ENCODE data around the gene TRIM24. TPM values are rescaled to one million over a fixed set of nuclear protein-coding genes. Genes with fewer than 3 reads are reported as not detected.

Gene TRIM24
- total and polyA plus RNA-seq, 2 of the 13 experiments (the other 11 are each of a cell fraction or from before 2014, with no cell fraction given), result 100 to 106 TPM

DNA sequence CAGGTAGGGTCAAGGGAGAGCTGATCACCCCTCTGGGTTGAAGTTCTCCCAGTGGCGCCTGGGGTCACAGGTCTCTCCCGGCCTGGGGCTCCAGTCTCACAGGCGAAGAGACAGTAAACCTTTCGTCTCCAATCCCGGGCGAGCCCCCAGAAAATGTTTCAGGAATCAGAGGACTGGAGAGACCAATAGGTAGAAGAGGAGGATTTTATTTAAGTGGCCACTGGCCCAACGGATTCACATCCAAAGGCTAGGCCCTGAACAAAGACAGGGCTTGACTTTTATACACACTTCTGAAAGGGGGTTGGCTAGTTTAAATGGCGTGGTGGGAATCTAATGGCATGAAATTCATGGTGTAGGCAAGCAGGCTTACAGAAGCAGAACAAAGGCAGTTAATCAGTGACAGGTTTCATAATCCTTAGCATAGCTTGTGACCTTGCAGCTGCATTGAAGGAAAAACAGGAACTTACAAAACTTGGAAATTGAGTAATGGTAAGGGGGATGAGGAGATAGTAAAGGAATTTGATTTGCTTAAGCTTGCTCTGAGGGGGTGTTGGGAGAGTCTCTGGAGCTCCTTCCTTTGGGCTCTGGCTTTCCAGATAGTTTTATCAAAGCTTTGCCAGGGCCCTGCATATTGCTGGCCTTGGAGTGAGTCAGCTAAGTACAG lies 105.5 kb downstream of the TRIM24 start (continued):
- no peak for TF ChIP-seq MZF1 (CRISPR knock-in tag; IDR thresholded peaks at IDR 0.05; ENCODE audit: borderline replicate concordance)
- peak; percentile 66 for TF ChIP-seq NFYC (CRISPR knock-in tag; IDR thresholded peaks at IDR 0.05)
- no peak for TF ChIP-seq ZSCAN30 (CRISPR knock-in tag; IDR thresholded peaks at IDR 0.05)
- no peak for TF ChIP-seq TBP (CRISPR knock-in tag; IDR thresholded peaks at IDR 0.05)
- TF ChIP-seq ZNF713 (CRISPR knock-in tag; IDR thresholded peaks at IDR 0.05), result no peak
- TF ChIP-seq ZMAT3 (CRISPR knock-in tag; conservative IDR thresholded peaks at IDR 0.05), result no peak
- no peak for TF ChIP-seq ZNF691 (CRISPR knock-in tag; IDR thresholded peaks at IDR 0.05; ENCODE audit: borderline replicate concordance, low read depth)
- peak; percentile 84; the same call in 1 of the 2 replicates for TF ChIP-seq ATM (IDR thresholded peaks at IDR 0.05; ENCODE audit: borderline replicate concordance)
- no peak for TF ChIP-seq SPEN (CRISPR knock-in tag; IDR thresholded peaks at IDR 0.05; ENCODE audit: low read depth)
- TF ChIP-seq ZNF747 (CRISPR knock-in tag; IDR thresholded peaks at IDR 0.05; ENCODE audit: borderline replicate concordance), result peak; percentile 64; the same call in 1 of the 2 replicates
- no peak for TF ChIP-seq SP140L (CRISPR knock-in tag; IDR thresholded peaks at IDR 0.05; ENCODE audit: borderline replicate concordance)
- TF ChIP-seq ZNF124 (CRISPR knock-in tag; IDR thresholded peaks at IDR 0.05), result peak; percentile 46
- no peak for TF ChIP-seq ZNF790 (CRISPR knock-in tag; IDR thresholded peaks at IDR 0.05; ENCODE audit: borderline replicate concordance)
- no peak for TF ChIP-seq HOXA7 (CRISPR knock-in tag; IDR thresholded peaks at IDR 0.05)
- no peak for TF ChIP-seq MED13 (CRISPR knock-in tag; IDR thresholded peaks at IDR 0.05)
- peak; percentile 63 for TF ChIP-seq ZNF503 (CRISPR knock-in tag; IDR thresholded peaks at IDR 0.05)
- TF ChIP-seq ZNF746 (CRISPR knock-in tag; IDR thresholded peaks at IDR 0.05), result 0 out of 2 replicates have a peak, but pooled peaks have one; percentile 24
- no peak for TF ChIP-seq MATR3 (CRISPR knock-in tag; IDR thresholded peaks at IDR 0.05)
- no peak for TF ChIP-seq ZBTB38 (CRISPR knock-in tag; IDR thresholded peaks at IDR 0.05)
- no peak for TF ChIP-seq ZNF616 (CRISPR knock-in tag; IDR thresholded peaks at IDR 0.05; ENCODE audit: low read depth)
- TF ChIP-seq ZNF121 (CRISPR knock-in tag; IDR thresholded peaks at IDR 0.05), result no peak
- TF ChIP-seq ZSCAN20 (CRISPR knock-in tag; IDR thresholded peaks at IDR 0.05; ENCODE audit: borderline replicate concordance), result no peak
- TF ChIP-seq, protein P1, sequence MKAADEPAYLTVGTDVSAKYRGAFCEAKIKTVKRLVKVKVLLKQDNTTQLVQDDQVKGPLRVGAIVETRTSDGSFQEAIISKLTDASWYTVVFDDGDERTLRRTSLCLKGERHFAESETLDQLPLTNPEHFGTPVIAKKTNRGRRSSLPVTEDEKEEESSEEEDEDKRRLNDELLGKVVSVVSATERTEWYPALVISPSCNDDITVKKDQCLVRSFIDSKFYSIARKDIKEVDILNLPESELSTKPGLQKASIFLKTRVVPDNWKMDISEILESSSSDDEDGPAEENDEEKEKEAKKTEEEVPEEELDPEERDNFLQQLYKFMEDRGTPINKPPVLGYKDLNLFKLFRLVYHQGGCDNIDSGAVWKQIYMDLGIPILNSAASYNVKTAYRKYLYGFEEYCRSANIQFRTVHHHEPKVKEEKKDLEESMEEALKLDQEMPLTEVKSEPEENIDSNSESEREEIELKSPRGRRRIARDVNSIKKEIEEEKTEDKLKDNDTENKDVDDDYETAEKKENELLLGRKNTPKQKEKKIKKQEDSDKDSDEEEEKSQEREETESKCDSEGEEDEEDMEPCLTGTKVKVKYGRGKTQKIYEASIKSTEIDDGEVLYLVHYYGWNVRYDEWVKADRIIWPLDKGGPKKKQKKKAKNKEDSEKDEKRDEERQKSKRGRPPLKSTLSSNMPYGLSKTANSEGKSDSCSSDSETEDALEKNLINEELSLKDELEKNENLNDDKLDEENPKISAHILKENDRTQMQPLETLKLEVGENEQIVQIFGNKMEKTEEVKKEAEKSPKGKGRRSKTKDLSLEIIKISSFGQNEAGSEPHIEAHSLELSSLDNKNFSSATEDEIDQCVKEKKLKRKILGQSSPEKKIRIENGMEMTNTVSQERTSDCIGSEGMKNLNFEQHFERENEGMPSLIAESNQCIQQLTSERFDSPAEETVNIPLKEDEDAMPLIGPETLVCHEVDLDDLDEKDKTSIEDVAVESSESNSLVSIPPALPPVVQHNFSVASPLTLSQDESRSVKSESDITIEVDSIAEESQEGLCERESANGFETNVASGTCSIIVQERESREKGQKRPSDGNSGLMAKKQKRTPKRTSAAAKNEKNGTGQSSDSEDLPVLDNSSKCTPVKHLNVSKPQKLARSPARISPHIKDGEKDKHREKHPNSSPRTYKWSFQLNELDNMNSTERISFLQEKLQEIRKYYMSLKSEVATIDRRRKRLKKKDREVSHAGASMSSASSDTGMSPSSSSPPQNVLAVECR (CRISPR knock-in tag; IDR thresholded peaks at IDR 0.05; ENCODE audit: borderline replicate concordance), result peak; percentile 39; the same call in 1 of the 2 replicates
- TF ChIP-seq THAP11 (CRISPR knock-in tag; IDR thresholded peaks at IDR 0.05), result peak; percentile 78
- TF ChIP-seq ZNF44 (CRISPR knock-in tag; IDR thresholded peaks at IDR 0.05), result no peak
- TF ChIP-seq ZKSCAN5 (CRISPR knock-in tag; IDR thresholded peaks at IDR 0.05), result no peak
